SK-N-SH treated with all-trans-retinoic acid at 6 μM for 48 hours (cell line): ENCODE results near the gene FAM114A1.

Source experiments
- ATAC-seq: fragments of 200-7000 bp; cut with Tn5 transposase; 3 replicates; pipeline ENCODE4 v1.9.1; 2020; ENCODE audit warnings: mild to moderate bottlenecking, moderate library complexity
- ARNTL ChIP-seq: fragments of 450-650 bp; formaldehyde crosslinking; IDR thresholded peaks from 2 replicates; pipeline ENCODE4 v1.5.0; 2020; ENCODE audit warnings: low read depth, mild to moderate bottlenecking, moderate library complexity, borderline replicate concordance
- BACH2 ChIP-seq: fragments of 250-450 bp; sonication (Bioruptor Pico); IDR thresholded peaks from 2 replicates; pipeline ENCODE4 v1.9.0; 2021; ENCODE audit warnings: mild to moderate bottlenecking, borderline replicate concordance
- CREB5 ChIP-seq: fragments of 250-450 bp; sonication (Bioruptor Pico); IDR thresholded peaks from 2 replicates; pipeline ENCODE4 v1.5.1; 2020; ENCODE audit warnings: low read depth, mild to moderate bottlenecking, moderate library complexity
- CSDC2 ChIP-seq: fragments of 250-450 bp; sonication (Bioruptor Pico); IDR thresholded peaks from 2 replicates; pipeline ENCODE4 v1.5.0; 2020; ENCODE audit warnings: mild to moderate bottlenecking, moderate library complexity
- CSRNP3 ChIP-seq: fragments of 250-450 bp; sonication (Bioruptor Pico); IDR thresholded peaks from 2 replicates; pipeline ENCODE4 v1.5.1; 2021; ENCODE audit warnings: mild to moderate bottlenecking, moderate library complexity
- ESRRG ChIP-seq: fragments of 250-450 bp; sonication (Bioruptor Pico); IDR thresholded peaks from 2 replicates; pipeline ENCODE4 v1.6.1; 2021; ENCODE audit warnings: mild to moderate bottlenecking
- GLIS3 ChIP-seq: fragments of 250-450 bp; sonication (Bioruptor Pico); IDR thresholded peaks from 2 replicates; pipeline ENCODE4 v1.5.0; 2020; ENCODE audit warnings: mild to moderate bottlenecking, moderate library complexity
- ISL1 ChIP-seq: fragments of 250-450 bp; sonication (Bioruptor Pico); IDR thresholded peaks from 2 replicates; pipeline ENCODE4 v2.1.2; 2022; ENCODE audit warnings: mild to moderate bottlenecking, moderate library complexity
- OSR1 ChIP-seq: fragments of 250-450 bp; sonication (Bioruptor Pico); IDR thresholded peaks from 2 replicates; pipeline ENCODE4 v1.8.0; 2022; ENCODE audit warnings: moderate library complexity, mild to moderate bottlenecking, inconsistent platforms
- PATZ1 ChIP-seq: fragments of 250-450 bp; sonication (Bioruptor Pico); IDR thresholded peaks from 2 replicates; pipeline ENCODE4 v1.8.0; 2020; ENCODE audit warnings: mild to moderate bottlenecking, moderate library complexity, borderline replicate concordance
- POU6F1 ChIP-seq: fragments of 250-450 bp; sonication (Bioruptor Pico); IDR thresholded peaks from 2 replicates; pipeline ENCODE4 v1.8.0; 2021; ENCODE audit warnings: low read depth, mild to moderate bottlenecking, moderate library complexity, borderline replicate concordance
- PPARA ChIP-seq: fragments of 250-450 bp; sonication (Bioruptor Pico); IDR thresholded peaks from 2 replicates; pipeline ENCODE4 v1.5.0; 2020; ENCODE audit warnings: mild to moderate bottlenecking, borderline replicate concordance
- RARB ChIP-seq: fragments of 250-450 bp; sonication (Bioruptor Pico); IDR thresholded peaks from 2 replicates; pipeline ENCODE4 v1.8.0; 2021; ENCODE audit warnings: mild to moderate bottlenecking, moderate library complexity
- SNAI2 ChIP-seq: fragments of 250-450 bp; sonication (Bioruptor Pico); IDR thresholded peaks from 2 replicates; pipeline ENCODE4 v1.5.0; 2020; ENCODE audit warnings: mild to moderate bottlenecking, moderate library complexity
- TCF4 ChIP-seq: fragments of 250-450 bp; sonication (Bioruptor Pico); IDR thresholded peaks from 2 replicates; pipeline ENCODE4 v1.8.0; 2021; ENCODE audit warnings: mild to moderate bottlenecking, moderate library complexity, borderline replicate concordance
- TOX ChIP-seq: fragments of 250-450 bp; sonication (Bioruptor Pico); IDR thresholded peaks from 2 replicates; pipeline ENCODE4 v1.8.0; 2021; ENCODE audit warnings: mild to moderate bottlenecking, moderate library complexity, borderline replicate concordance
- TSHZ2 ChIP-seq: fragments of 250-450 bp; sonication (Bioruptor Pico); IDR thresholded peaks from 2 replicates; pipeline ENCODE4 v1.5.0; 2020; ENCODE audit warnings: mild to moderate bottlenecking, moderate library complexity
- ZFP3 ChIP-seq: fragments of 250-450 bp; sonication (Bioruptor Pico); IDR thresholded peaks from 2 replicates; pipeline ENCODE4 v1.5.0; 2020; ENCODE audit warnings: mild to moderate bottlenecking, moderate library complexity
- ZFP30 ChIP-seq: fragments of 450-650 bp; formaldehyde crosslinking; IDR thresholded peaks from 2 replicates; pipeline ENCODE4 v1.5.0; 2022; ENCODE audit warnings: mild to moderate bottlenecking, moderate library complexity
- ZNF70 ChIP-seq: fragments of 450-650 bp; formaldehyde crosslinking; IDR thresholded peaks from 2 replicates; pipeline ENCODE4 v1.5.0; 2020; ENCODE audit warnings: mild to moderate bottlenecking, moderate library complexity
- ZNF8 ChIP-seq: fragments of 450-650 bp; formaldehyde crosslinking; IDR thresholded peaks from 2 replicates; pipeline ENCODE4 v1.5.0; 2020; ENCODE audit warnings: mild to moderate bottlenecking, moderate library complexity

Gene FAM114A1

GRCh38 chr4:38902695-38903094 is 35.1 kb downstream of the FAM114A1 start:
- peak; percentile 91 for ATAC-seq
- TF ChIP-seq CSDC2 (CRISPR knock-in tag) (no peak), ESRRG (no peak), ZNF8 (no peak), SNAI2 (CRISPR knock-in tag) (no peak), TOX (CRISPR knock-in tag) (no peak), RARB (CRISPR knock-in tag) (no peak), ZFP30 (no peak), ISL1 (CRISPR knock-in tag) (no peak), ZFP3 (no peak), TSHZ2 (no peak), ARNTL (CRISPR knock-in tag) (no peak)

- ATAC-seq, result no peak
- no peak for TF ChIP-seq ZFP3
- no peak for TF ChIP-seq TCF4
- TF ChIP-seq ARNTL (CRISPR knock-in tag), result no peak
- TF ChIP-seq GLIS3 (CRISPR knock-in tag), result no peak
- TF ChIP-seq ZFP30, result no peak
- no peak for TF ChIP-seq CREB5 (CRISPR knock-in tag)
- no peak for TF ChIP-seq CSRNP3
- no peak for TF ChIP-seq PPARA
- TF ChIP-seq ISL1 (CRISPR knock-in tag), result no peak
- no peak for TF ChIP-seq TSHZ2
- no peak for TF ChIP-seq TOX (CRISPR knock-in tag)
- TF ChIP-seq ZNF70, result no peak
- TF ChIP-seq ESRRG, result no peak
- no peak for TF ChIP-seq SNAI2 (CRISPR knock-in tag)
- TF ChIP-seq OSR1 (CRISPR knock-in tag), result no peak
- no peak for TF ChIP-seq POU6F1
- no peak for TF ChIP-seq BACH2 (CRISPR knock-in tag)
- no peak for TF ChIP-seq ZNF8
- TF ChIP-seq, all 23 proteins: peak for 0
These were observed 36.6 kb downstream of the FAM114A1 start for GRCh38 chr4:38904090-38904666.

- ATAC-seq, result no peak
- TF ChIP-seq BACH2 (CRISPR knock-in tag) (no peak), ISL1 (CRISPR knock-in tag) (no peak), PATZ1 (CRISPR knock-in tag) (no peak), ZNF70 (no peak), OSR1 (CRISPR knock-in tag) (no peak)
These were observed 37.1 kb downstream of the FAM114A1 start for GRCh38 chr4:38904682-38905081.
